PC-9 (cell line): Measurements from ENCODE around the gene SERPINA12.

Experiments used
- EZH2 ChIP-seq: fragments of 200-600 bp; sonication (generic); IDR thresholded peaks from 2 replicates; pipeline ENCODE4 v1.8.0; 2017; ENCODE audit warnings: antibody characterized with exemption, low read depth
- TF ChIP-seq, protein P1 (sequence below): fragments of 200-600 bp; sonication (generic); conservative IDR thresholded peaks from 2 replicates; pipeline ENCODE4 v1.6.1; 2017; ENCODE audit warnings: mixed run types, antibody characterized with exemption, mild to moderate bottlenecking, moderate library complexity

DNA sequence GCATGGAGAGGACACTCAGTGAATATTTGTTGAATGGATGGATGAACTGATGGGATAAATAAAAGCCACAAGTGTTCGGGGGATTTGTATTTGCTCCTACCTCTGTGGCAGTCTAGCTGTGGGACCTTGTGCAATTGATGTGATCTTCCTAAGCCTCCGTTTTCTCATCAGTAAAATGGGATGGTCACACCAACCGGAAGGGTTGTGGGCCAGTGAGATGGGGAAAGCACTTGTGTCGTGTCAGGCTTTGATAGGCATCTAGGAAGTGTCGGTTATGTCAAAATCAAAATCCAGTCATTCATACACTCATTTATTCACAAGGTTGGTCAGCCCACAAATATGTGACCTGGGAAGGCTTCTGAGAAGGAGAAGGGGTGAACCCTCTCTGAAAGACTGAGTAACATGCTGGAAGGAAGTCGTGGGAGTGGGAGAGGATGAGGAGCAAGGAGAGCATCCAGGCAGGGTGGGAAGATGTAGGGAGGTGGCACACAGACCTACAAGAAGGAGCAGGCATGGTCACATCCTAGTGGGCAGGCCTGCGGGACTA, 25.5 kb downstream of the SERPINA12 start:
- TF ChIP-seq, protein P1, sequence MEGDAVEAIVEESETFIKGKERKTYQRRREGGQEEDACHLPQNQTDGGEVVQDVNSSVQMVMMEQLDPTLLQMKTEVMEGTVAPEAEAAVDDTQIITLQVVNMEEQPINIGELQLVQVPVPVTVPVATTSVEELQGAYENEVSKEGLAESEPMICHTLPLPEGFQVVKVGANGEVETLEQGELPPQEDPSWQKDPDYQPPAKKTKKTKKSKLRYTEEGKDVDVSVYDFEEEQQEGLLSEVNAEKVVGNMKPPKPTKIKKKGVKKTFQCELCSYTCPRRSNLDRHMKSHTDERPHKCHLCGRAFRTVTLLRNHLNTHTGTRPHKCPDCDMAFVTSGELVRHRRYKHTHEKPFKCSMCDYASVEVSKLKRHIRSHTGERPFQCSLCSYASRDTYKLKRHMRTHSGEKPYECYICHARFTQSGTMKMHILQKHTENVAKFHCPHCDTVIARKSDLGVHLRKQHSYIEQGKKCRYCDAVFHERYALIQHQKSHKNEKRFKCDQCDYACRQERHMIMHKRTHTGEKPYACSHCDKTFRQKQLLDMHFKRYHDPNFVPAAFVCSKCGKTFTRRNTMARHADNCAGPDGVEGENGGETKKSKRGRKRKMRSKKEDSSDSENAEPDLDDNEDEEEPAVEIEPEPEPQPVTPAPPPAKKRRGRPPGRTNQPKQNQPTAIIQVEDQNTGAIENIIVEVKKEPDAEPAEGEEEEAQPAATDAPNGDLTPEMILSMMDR, result no peak
- no peak for TF ChIP-seq EZH2
